CD14-positive monocyte (primary cell): Measurements from ENCODE around the gene IRF2BPL. TPM values are rescaled to one million over a fixed set of nuclear protein-coding genes. Genes with fewer than 3 reads are reported as not detected.

Experiments
- DNase-seq, 3 donors: peaks; one replicate each; pipeline ENCODE4 v3.0.0-alpha.2; 2011 to 2022
- H2AFZ ChIP-seq: 2 replicates; pipeline ENCODE4 v1.6.0; 2012; ENCODE audit warnings: mild to moderate bottlenecking, low read depth, low read length, inconsistent platforms; ENCODE audit not compliant: insufficient read depth, poor library complexity, severe bottlenecking
- H3K27ac ChIP-seq, 2 donors: 1 replicate in 1 of 2; 2 replicates in 1 of 2; pipeline ENCODE4 v1.5.1; 2012 to 2013; ENCODE audit warnings: low read length in 2 of 2, control low read depth in 1 of 2, inconsistent platforms in 1 of 2, low read depth in 1 of 2, mild to moderate bottlenecking in 1 of 2
- H3K27me3 ChIP-seq, 2 donors: one replicate each; pipeline versions ENCODE4 v1.6.0 to v1.6.1; 2011 to 2013; ENCODE audit warnings: low read length in 2 of 2; ENCODE audit not compliant: control insufficient read depth in 2 of 2, insufficient read depth in 2 of 2
- H3K36me3 ChIP-seq, 2 donors: replicated peaks in 1 of 2; 1 replicate in 1 of 2; 2 replicates in 1 of 2; pipeline versions ENCODE4 v1.5.1 to v1.6.1; 2012 to 2013; ENCODE audit warnings: low read length in 2 of 2, control low read depth in 1 of 2, inconsistent platforms in 1 of 2, mild to moderate bottlenecking in 1 of 2; ENCODE audit not compliant: insufficient read depth in 2 of 2, control insufficient read depth in 1 of 2
- H3K4me1 ChIP-seq, 2 donors: 1 replicate in 1 of 2; 2 replicates in 1 of 2; pipeline versions ENCODE4 v1.5.1 to v1.6.1; 2012 to 2013; ENCODE audit warnings: low read length in 2 of 2, control low read depth in 1 of 2, inconsistent platforms in 1 of 2, mild to moderate bottlenecking in 1 of 2, moderate library complexity in 1 of 2; ENCODE audit not compliant: insufficient read depth in 2 of 2, control insufficient read depth in 1 of 2
- H3K4me2 ChIP-seq: replicated peaks from 2 replicates; pipeline ENCODE3; 2012; ENCODE audit warnings: low read length, moderate library complexity, mild to moderate bottlenecking; ENCODE audit not compliant: poor library complexity, severe bottlenecking; ENCODE audit errors: extremely low read depth
- H3K4me3 ChIP-seq, 3 experiments: fragments of 200-600 bp in 1 of 3; sonication (generic) in 1 of 3; replicated peaks in 1 of 3; 1 replicate in 2 of 3; 2 replicates in 1 of 3; pipeline ENCODE4 v1.5.1; 2011 to 2013; ENCODE audit warnings: low read length in 3 of 3, mild to moderate bottlenecking in 3 of 3, control low read depth in 2 of 3, low read depth in 2 of 3, inconsistent platforms in 1 of 3, moderate library complexity in 1 of 3
- H3K79me2 ChIP-seq: 2 replicates; pipeline ENCODE4 v1.6.0; 2012; ENCODE audit warnings: mild to moderate bottlenecking, control low read depth, inconsistent platforms, low read length, moderate library complexity; ENCODE audit not compliant: insufficient read depth
- H3K9ac ChIP-seq: 2 replicates; pipeline ENCODE4 v1.6.0; 2017; ENCODE audit warnings: low read length, mild to moderate bottlenecking; ENCODE audit not compliant: insufficient read depth, poor library complexity, severe bottlenecking
- H3K9me3 ChIP-seq, 2 donors: replicated peaks in 1 of 2; 1 replicate in 1 of 2; 2 replicates in 1 of 2; pipeline versions ENCODE4 v1.5.1 to v1.6.1; 2012 to 2013; ENCODE audit warnings: low read length in 2 of 2, control low read depth in 1 of 2; ENCODE audit not compliant: control insufficient read depth in 1 of 2, insufficient read depth in 1 of 2
- H4K20me1 ChIP-seq: 2 replicates; pipeline ENCODE4 v1.6.0; 2012; ENCODE audit warnings: mild to moderate bottlenecking, low read length, control low read depth, moderate library complexity; ENCODE audit not compliant: insufficient read depth
- H3K27ac Mint-ChIP-seq, 7 donors: one replicate each; pipeline ENCODE4 v1.8.0; 2020; ENCODE audit warnings: mild to moderate bottlenecking in 7 of 7, mixed read lengths in 7 of 7, moderate library complexity in 6 of 7, inconsistent platforms in 2 of 7
- H3K27me3 Mint-ChIP-seq, 3 donors: one replicate each; pipeline ENCODE4 v1.8.0; 2021 to 2022; ENCODE audit warnings: low read depth in 3 of 3, mild to moderate bottlenecking in 3 of 3, mixed read lengths in 3 of 3, moderate library complexity in 3 of 3, inconsistent platforms in 1 of 3
- H3K36me3 Mint-ChIP-seq, 2 donors: one replicate each; pipeline ENCODE4 v1.8.0; 2020; ENCODE audit warnings: mixed read lengths in 2 of 2, inconsistent platforms in 1 of 2, mild to moderate bottlenecking in 1 of 2
- H3K4me1 Mint-ChIP-seq: one replicate; pipeline ENCODE4 v1.8.0; 2020; ENCODE audit warnings: mild to moderate bottlenecking, mixed read lengths
- H3K4me3 Mint-ChIP-seq, 2 donors: one replicate each; pipeline ENCODE4 v1.8.0; 2020; ENCODE audit warnings: mild to moderate bottlenecking in 2 of 2, mixed read lengths in 2 of 2, moderate library complexity in 1 of 2
- H3K9me3 Mint-ChIP-seq, 7 donors: one replicate each; pipeline ENCODE4 v1.8.0; 2020 to 2022; ENCODE audit warnings: mixed read lengths in 7 of 7, mild to moderate bottlenecking in 6 of 7, moderate library complexity in 6 of 7, inconsistent platforms in 2 of 7
- WGBS: methylation state at CpG from one replicate; pipeline ENCODE4 v1.1.5; 2013; ENCODE audit warnings: missing lambda C conversion rate; ENCODE audit not compliant: insufficient coverage; 5-methylcytosine and 5-hydroxymethylcytosine counted together
- intact Hi-C, 2 donors: fragments of 100-400 bp; cut with micrococcal nuclease; formaldehyde crosslinking; loops; one replicate each; pipeline versions ENCODE4 v1.15.0 to v1.15.1; 2023
- polyA plus RNA-seq, 3 donors: library from polyadenylated mRNA; depleted of rRNA in 1 of 3; unstranded in 2 of 3; stranded (reverse) in 1 of 3; fragments of 300-500 nt in 2 of 3; fragments of >200 nt in 1 of 3; fragmentation: Illumina TruSeq in 2 of 3; gene quantifications; 1 replicate in 2 of 3; 2 replicates in 1 of 3; pipeline ENCODE4 v1.2.3, GENCODE V29; 2012 to 2021
- TF ChIP-seq, protein P1 (sequence below): fragments of 200-600 bp; IDR thresholded peaks from one replicate; pipeline ENCODE4 v1.8.0; 2022; ENCODE audit warnings: antibody characterized with exemption, mild to moderate bottlenecking

Gene IRF2BPL
- polyA plus RNA-seq, 3 donors: 1.4 to 17.9 (median 1.9) TPM

DNA sequence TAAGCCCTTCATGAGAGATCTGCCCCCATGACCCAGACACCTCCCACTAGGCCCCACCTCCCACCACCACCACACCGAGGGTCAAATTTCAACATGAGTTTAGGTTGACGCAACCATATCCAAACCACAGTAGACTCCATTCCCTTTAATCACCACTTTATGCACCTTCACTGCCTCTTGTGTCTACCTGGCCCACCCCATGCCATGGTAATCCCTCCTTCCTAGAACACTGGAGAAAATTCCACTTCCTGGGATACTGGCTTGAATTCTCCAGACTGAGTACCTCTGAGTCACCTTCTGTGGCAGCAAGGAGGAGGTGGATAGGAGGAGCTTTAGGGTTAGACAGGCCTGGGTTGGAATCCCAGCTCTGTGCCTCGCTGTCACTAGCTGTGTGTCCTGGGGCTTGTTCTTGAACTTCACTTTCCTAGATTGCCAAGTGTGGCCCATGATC is 43.5 kb upstream of the IRF2BPL start:
- 45% methylated on average over 3 of the region's 3 CpGs for WGBS
- no peaks in the 10 kb centered on the region for H3K36me3 Mint-ChIP-seq
- Histone ChIP-seq H3K27me3 (no peaks in the 10 kb centered on the region), H3K27ac (no peak overlapping the region), H3K9me3 (no peaks in the 10 kb centered on the region), H3K4me1 (peaks cover 14% of the 10 kb centered on the region in 2 donors), H3K4me3 (no peak overlapping the region), H4K20me1 (no peaks in the 10 kb centered on the region), H3K9ac (no peak overlapping the region), H3K36me3 (no peaks in the 10 kb centered on the region), H2AFZ (no peak overlapping the region), H3K4me2 (no peak overlapping the region), H3K79me2 (no peaks in the 10 kb centered on the region)
- peaks cover 4 to 8% (median 7%) of the 10 kb centered on the region in 3 donors for H3K27me3 Mint-ChIP-seq
- DNase-seq: no peak
- H3K27ac Mint-ChIP-seq: no peak overlapping the region
- intact Hi-C loops: no loop called here
- peaks cover 20% of the 10 kb centered on the region for H3K4me1 Mint-ChIP-seq
- H3K4me3 Mint-ChIP-seq: no peak overlapping the region
- TF ChIP-seq, protein P1, sequence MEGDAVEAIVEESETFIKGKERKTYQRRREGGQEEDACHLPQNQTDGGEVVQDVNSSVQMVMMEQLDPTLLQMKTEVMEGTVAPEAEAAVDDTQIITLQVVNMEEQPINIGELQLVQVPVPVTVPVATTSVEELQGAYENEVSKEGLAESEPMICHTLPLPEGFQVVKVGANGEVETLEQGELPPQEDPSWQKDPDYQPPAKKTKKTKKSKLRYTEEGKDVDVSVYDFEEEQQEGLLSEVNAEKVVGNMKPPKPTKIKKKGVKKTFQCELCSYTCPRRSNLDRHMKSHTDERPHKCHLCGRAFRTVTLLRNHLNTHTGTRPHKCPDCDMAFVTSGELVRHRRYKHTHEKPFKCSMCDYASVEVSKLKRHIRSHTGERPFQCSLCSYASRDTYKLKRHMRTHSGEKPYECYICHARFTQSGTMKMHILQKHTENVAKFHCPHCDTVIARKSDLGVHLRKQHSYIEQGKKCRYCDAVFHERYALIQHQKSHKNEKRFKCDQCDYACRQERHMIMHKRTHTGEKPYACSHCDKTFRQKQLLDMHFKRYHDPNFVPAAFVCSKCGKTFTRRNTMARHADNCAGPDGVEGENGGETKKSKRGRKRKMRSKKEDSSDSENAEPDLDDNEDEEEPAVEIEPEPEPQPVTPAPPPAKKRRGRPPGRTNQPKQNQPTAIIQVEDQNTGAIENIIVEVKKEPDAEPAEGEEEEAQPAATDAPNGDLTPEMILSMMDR: no peak
- H3K9me3 Mint-ChIP-seq: peaks cover 0 to 5% (median 0%) of the 10 kb centered on the region in 7 donors

DNA sequence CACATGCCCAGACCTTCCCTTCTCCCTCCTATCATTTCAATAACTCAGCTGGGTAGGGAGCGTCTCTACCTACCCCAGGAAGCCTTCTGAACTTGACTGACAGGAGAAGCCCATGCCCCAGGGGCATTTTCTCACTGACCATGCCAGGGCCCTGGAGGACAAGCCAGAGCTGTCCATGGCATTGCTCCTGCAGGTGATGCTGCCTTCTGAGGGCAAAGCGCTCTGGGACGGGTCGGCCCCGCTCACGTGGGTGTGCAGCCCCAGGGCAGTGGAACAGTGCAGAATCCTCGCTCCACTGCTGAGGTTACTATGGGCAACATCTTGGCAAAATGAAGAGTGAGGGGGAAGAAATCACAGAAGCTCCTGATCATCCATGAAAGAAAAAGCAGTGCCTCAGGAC is 41.0 kb upstream of the IRF2BPL start:
- Histone ChIP-seq H3K79me2 (no peaks in the 10 kb centered on the region), H3K9ac (no peak overlapping the region), H2AFZ (no peak overlapping the region), H3K4me2 (no peak overlapping the region), H3K4me3 (no peak overlapping the region), H3K27ac (no peak overlapping the region), H3K9me3 (no peaks in the 10 kb centered on the region), H3K36me3 (no peaks in the 10 kb centered on the region), H3K27me3 (no peaks in the 10 kb centered on the region), H4K20me1 (no peaks in the 10 kb centered on the region), H3K4me1 (peaks cover 5 to 11% of the 10 kb centered on the region in 2 donors)
- intact Hi-C loops: loop anchor here in 1 of 2 donors (5.0 kb wide), 2 partner anchors 122 to 157 kb away; no protein-coding TSS in a partner anchor
- H3K9me3 Mint-ChIP-seq: peaks cover 0 to 3% (median 0%) of the 10 kb centered on the region in 7 donors
- peaks cover 4 to 8% (median 7%) of the 10 kb centered on the region in 3 donors for H3K27me3 Mint-ChIP-seq
- H3K4me3 Mint-ChIP-seq: no peak overlapping the region
- 100% methylated on average over 6 of the region's 7 CpGs for WGBS
- TF ChIP-seq, protein P1: no peak
- H3K36me3 Mint-ChIP-seq: no peaks in the 10 kb centered on the region
- peak overlapping the region in 1 of 7 donors; percentile 16 for H3K27ac Mint-ChIP-seq
- DNase-seq: no peak
- peaks cover 12% of the 10 kb centered on the region for H3K4me1 Mint-ChIP-seq
